ENCODE data around the gene CKAP2.

DNA sequence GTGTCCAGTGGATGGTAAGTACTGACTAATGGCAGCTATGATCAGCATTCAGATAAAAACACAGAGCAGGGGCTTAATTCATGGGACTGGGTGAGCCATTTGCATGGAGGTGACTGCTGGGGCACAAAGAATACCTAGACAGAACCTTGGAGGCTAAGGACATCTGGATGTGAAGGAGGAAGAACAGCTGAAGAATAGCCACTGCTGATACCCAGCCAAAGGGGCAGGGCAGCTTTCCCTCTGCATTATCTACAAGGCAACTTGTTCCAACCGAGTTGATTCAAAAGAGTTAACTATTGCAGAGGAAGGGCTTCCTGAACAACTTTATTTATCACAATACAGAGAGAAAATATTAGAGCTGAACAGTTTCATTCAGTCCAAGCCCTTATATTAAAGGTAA is 36.2 kb upstream of the CKAP2 start:
- TF ChIP-seq, protein P1, sequence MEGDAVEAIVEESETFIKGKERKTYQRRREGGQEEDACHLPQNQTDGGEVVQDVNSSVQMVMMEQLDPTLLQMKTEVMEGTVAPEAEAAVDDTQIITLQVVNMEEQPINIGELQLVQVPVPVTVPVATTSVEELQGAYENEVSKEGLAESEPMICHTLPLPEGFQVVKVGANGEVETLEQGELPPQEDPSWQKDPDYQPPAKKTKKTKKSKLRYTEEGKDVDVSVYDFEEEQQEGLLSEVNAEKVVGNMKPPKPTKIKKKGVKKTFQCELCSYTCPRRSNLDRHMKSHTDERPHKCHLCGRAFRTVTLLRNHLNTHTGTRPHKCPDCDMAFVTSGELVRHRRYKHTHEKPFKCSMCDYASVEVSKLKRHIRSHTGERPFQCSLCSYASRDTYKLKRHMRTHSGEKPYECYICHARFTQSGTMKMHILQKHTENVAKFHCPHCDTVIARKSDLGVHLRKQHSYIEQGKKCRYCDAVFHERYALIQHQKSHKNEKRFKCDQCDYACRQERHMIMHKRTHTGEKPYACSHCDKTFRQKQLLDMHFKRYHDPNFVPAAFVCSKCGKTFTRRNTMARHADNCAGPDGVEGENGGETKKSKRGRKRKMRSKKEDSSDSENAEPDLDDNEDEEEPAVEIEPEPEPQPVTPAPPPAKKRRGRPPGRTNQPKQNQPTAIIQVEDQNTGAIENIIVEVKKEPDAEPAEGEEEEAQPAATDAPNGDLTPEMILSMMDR (IDR thresholded peaks at IDR 0.05; ENCODE audit: low read depth, low read length) = no peak
- TF ChIP-seq EZH2phosphoT487 (IDR thresholded peaks at IDR 0.05; ENCODE audit: low read depth) = no peak
